Immature natural killer cell (primary cell): ENCODE data around the gene TPSB2. TPM values are rescaled to one million over a fixed set of nuclear protein-coding genes. Genes with fewer than 3 reads are reported as not detected.

ENCODE experiments used
- DNase-seq, 3 donors: peaks; one replicate each; pipeline ENCODE4 v3.0.0; 2022; ENCODE audit warnings: mixed read lengths in 1 of 3
- H3K27ac Mint-ChIP-seq, 6 donors: one replicate each; pipeline ENCODE4 v1.8.0; 2020; ENCODE audit warnings: mixed read lengths in 6 of 6, mild to moderate bottlenecking in 5 of 6, inconsistent platforms in 4 of 6, moderate library complexity in 3 of 6
- H3K27me3 Mint-ChIP-seq, 3 donors: one replicate each; pipeline ENCODE4 v1.8.0; 2020 to 2021; ENCODE audit warnings: low read depth in 3 of 3, mild to moderate bottlenecking in 3 of 3, mixed read lengths in 3 of 3, moderate library complexity in 3 of 3, inconsistent platforms in 1 of 3
- H3K36me3 Mint-ChIP-seq, 3 donors: one replicate each; pipeline ENCODE4 v1.8.0; 2020; ENCODE audit warnings: mixed read lengths in 3 of 3, inconsistent platforms in 2 of 3, mild to moderate bottlenecking in 2 of 3
- H3K4me1 Mint-ChIP-seq, 2 donors: one replicate each; pipeline ENCODE4 v1.8.0; 2020; ENCODE audit warnings: inconsistent platforms in 2 of 2, mild to moderate bottlenecking in 2 of 2, mixed read lengths in 2 of 2, moderate library complexity in 1 of 2
- H3K4me3 Mint-ChIP-seq, 5 donors: one replicate each; pipeline ENCODE4 v1.8.0; 2020; ENCODE audit warnings: mild to moderate bottlenecking in 5 of 5, mixed read lengths in 5 of 5, inconsistent platforms in 3 of 5, moderate library complexity in 3 of 5
- H3K9me3 Mint-ChIP-seq, 6 donors: one replicate each; pipeline ENCODE4 v1.8.0; 2020; ENCODE audit warnings: mild to moderate bottlenecking in 6 of 6, mixed read lengths in 6 of 6, inconsistent platforms in 4 of 6, moderate library complexity in 3 of 6
- polyA plus RNA-seq, 3 donors: library from polyadenylated mRNA; unstranded; fragments of 300-500 nt; fragmentation: Illumina TruSeq; gene quantifications; one replicate each; pipeline ENCODE4 v1.2.3, GENCODE V29; 2021

TPSB2 gene
- polyA plus RNA-seq, 3 donors from 2014 or later = not detected

DNA sequence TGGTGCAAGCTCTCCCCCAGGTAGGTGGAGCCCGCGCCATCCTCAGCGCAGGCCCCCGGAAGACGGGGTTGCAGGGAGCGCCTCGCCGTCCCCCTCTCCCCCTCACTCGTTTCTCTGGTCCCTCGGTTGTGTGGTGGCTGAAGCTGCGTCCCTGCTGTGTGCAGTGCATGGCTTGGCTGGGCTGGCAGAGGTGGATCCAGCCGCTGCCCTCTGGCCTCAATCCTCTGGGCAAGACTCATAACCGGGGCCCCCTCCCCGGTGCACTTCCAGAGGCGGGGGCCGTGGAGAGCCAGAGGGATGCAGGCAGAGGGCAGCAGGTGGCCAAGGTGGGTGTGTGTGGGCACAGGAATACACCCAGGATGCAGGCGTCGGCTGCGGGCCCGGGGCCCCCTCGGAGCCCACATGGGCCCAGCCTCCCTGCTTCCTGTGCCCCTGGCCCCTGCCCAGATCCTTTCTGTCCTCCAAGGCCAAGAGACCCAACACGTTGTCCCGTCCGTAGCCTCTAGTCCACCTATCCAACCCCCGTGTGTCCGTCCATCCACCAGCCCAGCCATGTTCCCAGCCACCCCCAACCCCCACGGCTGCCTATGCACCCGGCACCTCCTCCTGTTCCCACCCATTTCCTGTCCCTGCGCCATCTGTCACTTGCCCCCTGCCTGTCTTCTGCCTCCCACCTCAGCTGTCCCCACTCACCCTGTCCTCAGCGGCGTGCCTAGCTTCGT lies 14.2 kb downstream of the TPSB2 start:
- H3K27me3 Mint-ChIP-seq = peaks cover 0 to 1% (median 0%) of the 10 kb centered on the region in 3 donors
- H3K27ac Mint-ChIP-seq = no peak overlapping the region

GRCh38 chr16:1214719-1215118 lies 15.3 kb downstream of the TPSB2 start:
- no peak overlapping the region for H3K27ac Mint-ChIP-seq

More for the DNA sequence above, 14.2 kb downstream of the TPSB2 start:
- Mint-ChIP-seq H3K9me3 (no peaks in the 10 kb centered on the region), H3K4me3 (no peak overlapping the region), H3K4me1 (no peaks in the 10 kb centered on the region), H3K36me3 (no peaks in the 10 kb centered on the region)
- no peak for DNase-seq

GRCh38 chr16:1213796-1214372 lies 16.1 kb downstream of the TPSB2 start:
- no peaks in the 10 kb centered on the region for H3K9me3 Mint-ChIP-seq
- no peak overlapping the region for H3K4me3 Mint-ChIP-seq
- no peaks in the 10 kb centered on the region for H3K36me3 Mint-ChIP-seq
- peaks cover 0 to 2% of the 10 kb centered on the region in 2 donors for H3K4me1 Mint-ChIP-seq
- no peak overlapping the region for H3K27ac Mint-ChIP-seq
- DNase-seq = no peak
- H3K27me3 Mint-ChIP-seq = peaks cover 0 to 1% (median 0%) of the 10 kb centered on the region in 3 donors

More at GRCh38 chr16:1214719-1215118, 15.3 kb downstream of the TPSB2 start:
- no peaks in the 10 kb centered on the region for H3K36me3 Mint-ChIP-seq
- H3K27me3 Mint-ChIP-seq = peaks cover 0 to 1% (median 0%) of the 10 kb centered on the region in 3 donors
- H3K9me3 Mint-ChIP-seq = no peaks in the 10 kb centered on the region
- H3K4me1 Mint-ChIP-seq = no peaks in the 10 kb centered on the region
- H3K4me3 Mint-ChIP-seq = no peak overlapping the region
- no peak for DNase-seq

DNA sequence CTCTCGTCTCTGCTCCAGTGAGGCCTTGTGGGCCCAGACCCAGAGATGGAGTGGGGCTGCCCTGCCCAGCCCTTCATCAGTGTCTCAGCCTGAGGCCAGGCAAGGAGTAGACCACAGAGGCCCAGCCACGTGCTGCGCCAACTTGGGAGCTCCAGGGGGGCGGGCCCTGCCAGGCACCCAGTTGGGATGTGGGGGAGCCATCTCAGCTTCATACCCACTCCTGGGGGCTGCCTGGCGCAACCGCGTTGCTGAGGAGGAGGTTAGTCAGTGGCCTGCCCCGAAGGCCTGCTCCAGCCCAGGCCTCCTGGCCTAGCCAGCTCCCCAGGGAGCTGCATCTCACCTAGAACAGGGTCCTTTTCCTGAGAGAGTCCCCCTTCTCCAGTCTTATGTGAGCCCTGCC lies 16.8 kb downstream of the TPSB2 start:
- Mint-ChIP-seq H3K4me1 (peaks cover 0 to 4% of the 10 kb centered on the region in 2 donors), H3K4me3 (no peak overlapping the region), H3K9me3 (no peaks in the 10 kb centered on the region), H3K27me3 (peaks cover 0 to 1% (median 0%) of the 10 kb centered on the region in 3 donors), H3K27ac (no peak overlapping the region), H3K36me3 (no peaks in the 10 kb centered on the region)
- no peak for DNase-seq

GRCh38 chr16:1212616-1213194 lies 17.3 kb downstream of the TPSB2 start:
- DNase-seq = no peak
- Mint-ChIP-seq H3K27me3 (peaks cover 0 to 1% (median 0%) of the 10 kb centered on the region in 3 donors), H3K36me3 (no peaks in the 10 kb centered on the region), H3K4me3 (no peak overlapping the region), H3K27ac (no peak overlapping the region), H3K9me3 (no peaks in the 10 kb centered on the region), H3K4me1 (peaks cover 0 to 6% of the 10 kb centered on the region in 2 donors)

DNA sequence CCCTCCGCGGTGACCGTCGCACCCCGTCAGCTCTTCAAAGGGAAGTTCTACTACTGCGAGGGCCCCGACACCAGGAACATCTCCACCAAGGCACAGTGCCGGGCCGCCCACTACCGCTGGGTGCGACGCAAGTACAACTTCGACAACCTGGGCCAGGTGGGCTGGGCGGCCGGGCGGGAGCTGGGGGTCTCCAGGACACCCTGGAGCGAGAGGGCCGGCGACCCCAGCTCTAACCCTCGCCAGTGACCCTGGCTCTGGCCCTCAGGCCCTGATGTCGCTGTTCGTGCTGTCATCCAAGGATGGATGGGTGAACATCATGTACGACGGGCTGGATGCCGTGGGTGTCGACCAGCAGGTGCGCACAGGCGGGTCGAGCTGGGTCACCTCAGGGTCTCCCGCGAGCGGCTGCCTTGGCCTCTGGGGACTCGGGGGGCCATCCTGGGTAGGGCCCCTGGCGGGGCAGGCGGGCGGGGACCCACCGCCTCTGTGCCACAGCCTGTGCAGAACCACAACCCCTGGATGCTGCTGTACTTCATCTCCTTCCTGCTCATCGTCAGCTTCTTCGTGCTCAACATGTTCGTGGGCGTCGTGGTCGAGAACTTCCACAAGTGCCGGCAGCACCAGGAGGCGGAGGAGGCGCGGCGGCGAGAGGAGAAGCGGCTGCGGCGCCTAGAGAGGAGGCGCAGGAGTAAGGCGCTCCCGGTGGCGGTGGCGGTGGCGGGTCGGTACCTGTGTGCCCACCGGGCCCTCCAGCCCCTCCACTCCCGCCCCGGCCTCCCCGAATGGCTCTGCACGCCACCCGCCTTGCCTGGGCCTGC lies 18.3 kb downstream of the TPSB2 start:
- no peak overlapping the region for H3K4me3 Mint-ChIP-seq
- no peak overlapping the region for H3K27ac Mint-ChIP-seq

GRCh38 chr16:1210461-1210860 lies 19.5 kb downstream of the TPSB2 start:
- H3K4me1 Mint-ChIP-seq = peaks cover 0 to 6% of the 10 kb centered on the region in 2 donors
- H3K9me3 Mint-ChIP-seq = no peaks in the 10 kb centered on the region
- H3K4me3 Mint-ChIP-seq = no peak overlapping the region
- no peaks in the 10 kb centered on the region for H3K36me3 Mint-ChIP-seq
- peaks cover 0 to 2% (median 0%) of the 10 kb centered on the region in 3 donors for H3K27me3 Mint-ChIP-seq
- no peak for DNase-seq
- no peak overlapping the region for H3K27ac Mint-ChIP-seq

More for the DNA sequence above, 18.3 kb downstream of the TPSB2 start:
- H3K4me1 Mint-ChIP-seq = peaks cover 0 to 6% of the 10 kb centered on the region in 2 donors
- H3K36me3 Mint-ChIP-seq = no peaks in the 10 kb centered on the region
- H3K27me3 Mint-ChIP-seq = peaks cover 0 to 1% (median 0%) of the 10 kb centered on the region in 3 donors
- H3K9me3 Mint-ChIP-seq = no peaks in the 10 kb centered on the region
- no peak for DNase-seq

DNA sequence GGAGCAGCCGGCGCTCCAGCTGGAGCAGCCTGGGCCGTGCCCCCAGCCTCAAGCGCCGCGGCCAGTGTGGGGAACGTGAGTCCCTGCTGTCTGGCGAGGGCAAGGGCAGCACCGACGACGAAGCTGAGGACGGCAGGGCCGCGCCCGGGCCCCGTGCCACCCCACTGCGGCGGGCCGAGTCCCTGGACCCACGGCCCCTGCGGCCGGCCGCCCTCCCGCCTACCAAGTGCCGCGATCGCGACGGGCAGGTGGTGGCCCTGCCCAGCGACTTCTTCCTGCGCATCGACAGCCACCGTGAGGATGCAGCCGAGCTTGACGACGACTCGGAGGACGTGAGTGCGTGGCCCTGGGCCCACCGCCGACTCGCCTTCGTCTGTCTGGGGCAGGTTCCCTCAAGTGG lies 20.9 kb downstream of the TPSB2 start:
- no peak overlapping the region for H3K27ac Mint-ChIP-seq
- DNase-seq = no peak

DNA sequence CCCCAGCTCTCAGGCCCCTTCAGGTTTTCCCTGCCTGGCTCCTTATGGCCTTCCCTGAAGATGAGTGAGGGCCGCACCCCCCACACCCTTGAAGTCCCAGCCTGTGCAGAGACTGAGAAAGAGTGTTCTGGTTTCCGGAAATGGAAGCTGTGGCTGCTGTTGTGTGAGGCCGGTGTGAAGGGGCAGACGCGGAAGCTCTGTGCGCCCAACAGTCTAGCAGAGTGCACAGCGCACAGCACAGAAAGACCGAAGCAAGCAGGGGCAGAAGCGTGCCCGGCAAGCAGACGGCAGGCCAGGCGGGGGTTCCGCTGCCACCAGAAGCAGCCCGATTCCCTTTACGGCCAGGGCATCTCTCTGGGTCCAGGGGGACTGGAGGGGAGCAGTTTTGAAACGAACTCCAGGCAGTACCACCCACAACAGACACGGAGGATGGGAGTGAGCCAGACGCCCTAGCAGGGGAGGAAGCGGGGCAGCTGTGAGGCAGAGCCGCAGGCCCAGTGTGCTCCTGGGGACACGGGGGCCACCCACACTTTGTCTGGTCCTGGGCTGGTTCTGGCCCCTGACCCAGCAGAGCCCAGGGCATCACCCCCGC lies 21.6 kb downstream of the TPSB2 start:
- H3K36me3 Mint-ChIP-seq = no peaks in the 10 kb centered on the region
- H3K4me1 Mint-ChIP-seq = peaks cover 0 to 6% of the 10 kb centered on the region in 2 donors
- H3K4me3 Mint-ChIP-seq = peak overlapping the region; percentile 65 to 81 (median 77)
- no peaks in the 10 kb centered on the region for H3K9me3 Mint-ChIP-seq
- peaks cover 0 to 2% (median 0%) of the 10 kb centered on the region in 3 donors for H3K27me3 Mint-ChIP-seq
- H3K27ac Mint-ChIP-seq = peak overlapping the region; percentile 68 to 90 (median 78)
- DNase-seq = peak; percentile 17 to 42 (median 32)

More for the DNA sequence above, 20.9 kb downstream of the TPSB2 start:
- H3K27me3 Mint-ChIP-seq = peaks cover 0 to 2% (median 0%) of the 10 kb centered on the region in 3 donors
- H3K9me3 Mint-ChIP-seq = no peaks in the 10 kb centered on the region
- peaks cover 0 to 6% of the 10 kb centered on the region in 2 donors for H3K4me1 Mint-ChIP-seq
- H3K36me3 Mint-ChIP-seq = no peaks in the 10 kb centered on the region
- no peak overlapping the region for H3K4me3 Mint-ChIP-seq

DNA sequence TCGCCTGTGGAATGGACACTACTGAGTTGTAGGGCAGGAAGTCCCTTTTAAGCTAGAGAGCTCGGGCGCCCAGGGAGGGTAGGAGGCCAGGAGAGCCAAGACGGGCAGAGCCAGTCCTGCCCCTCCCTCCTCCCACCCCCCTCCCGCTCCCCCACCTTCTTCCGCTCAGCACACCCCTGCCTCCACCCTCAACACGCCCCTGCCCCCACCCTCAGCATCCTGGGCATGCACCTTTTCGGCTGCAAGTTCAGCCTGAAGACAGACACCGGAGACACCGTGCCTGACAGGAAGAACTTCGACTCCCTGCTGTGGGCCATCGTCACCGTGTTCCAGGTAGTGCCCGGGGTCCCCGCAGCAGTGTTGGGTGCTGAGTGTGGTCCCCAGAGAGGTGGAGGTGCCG lies 23.2 kb downstream of the TPSB2 start:
- H3K4me3 Mint-ChIP-seq = no peak overlapping the region
- H3K27me3 Mint-ChIP-seq = peaks cover 0 to 2% (median 0%) of the 10 kb centered on the region in 3 donors
- no peaks in the 10 kb centered on the region for H3K36me3 Mint-ChIP-seq
- H3K27ac Mint-ChIP-seq = no peak overlapping the region
- H3K4me1 Mint-ChIP-seq = peaks cover 0 to 6% of the 10 kb centered on the region in 2 donors
- no peaks in the 10 kb centered on the region for H3K9me3 Mint-ChIP-seq
- DNase-seq = no peak

DNA sequence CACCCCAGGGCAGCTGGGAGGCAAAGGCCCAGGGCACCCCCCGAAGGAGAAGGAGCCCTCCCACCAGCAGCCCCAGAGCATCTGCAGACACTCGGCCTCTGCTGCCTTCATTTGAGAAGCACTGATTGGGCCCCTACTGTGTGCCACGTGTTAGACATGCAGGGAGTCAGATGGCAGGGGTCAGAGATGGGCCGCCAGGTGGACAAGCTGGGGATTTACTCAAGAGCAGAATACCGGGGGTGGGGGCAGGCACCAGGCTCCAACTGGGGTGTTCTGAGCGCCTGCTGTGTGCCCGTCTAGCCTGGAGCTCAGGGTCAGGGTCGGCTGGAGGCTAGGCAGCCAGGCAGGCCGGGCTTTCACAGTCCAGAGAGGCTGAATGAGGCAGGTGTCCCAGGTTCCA lies 23.7 kb downstream of the TPSB2 start:
- Mint-ChIP-seq H3K27me3 (peaks cover 0 to 2% (median 0%) of the 10 kb centered on the region in 3 donors), H3K4me3 (no peak overlapping the region), H3K27ac (no peak overlapping the region), H3K36me3 (no peaks in the 10 kb centered on the region), H3K4me1 (peaks cover 0 to 6% of the 10 kb centered on the region in 2 donors), H3K9me3 (no peaks in the 10 kb centered on the region)
- DNase-seq = no peak

- Mint-ChIP-seq H3K4me1 (peaks cover 0 to 6% of the 10 kb centered on the region in 2 donors), H3K4me3 (no peak overlapping the region), H3K27me3 (peaks cover 0 to 4% (median 1%) of the 10 kb centered on the region in 3 donors), H3K9me3 (no peaks in the 10 kb centered on the region), H3K36me3 (no peaks in the 10 kb centered on the region), H3K27ac (no peak overlapping the region)
- DNase-seq = no peak
Observed at GRCh38 chr16:1204933-1205332, 25.1 kb downstream of the TPSB2 start.

GRCh38 chr16:1202274-1202673 lies 27.7 kb downstream of the TPSB2 start:
- peaks cover 1 to 5% (median 2%) of the 10 kb centered on the region in 3 donors for H3K27me3 Mint-ChIP-seq
- no peaks in the 10 kb centered on the region for H3K9me3 Mint-ChIP-seq
- no peaks in the 10 kb centered on the region for H3K36me3 Mint-ChIP-seq
- DNase-seq = no peak
- no peak overlapping the region for H3K27ac Mint-ChIP-seq
- H3K4me3 Mint-ChIP-seq = no peak overlapping the region
- H3K4me1 Mint-ChIP-seq = peaks cover 0 to 2% of the 10 kb centered on the region in 2 donors
